OCI-LY3 (cell line): ENCODE measurements around the gene CNPY4.

Source experiments
- H2AFZ ChIP-seq: fragments of 200-600, 300-600 bp; shearing (Covaris generic); 2 replicates; pipeline ENCODE4 v1.6.0; 2014; ENCODE audit warnings: antibody characterized with exemption, low read depth, low read length
- H3K27ac ChIP-seq: fragments of 200-600, 300-600 bp; sonication (generic); 2 replicates; pipeline ENCODE4 v1.5.1; 2014; ENCODE audit warnings: mild to moderate bottlenecking, low read length, moderate library complexity, mixed read lengths
- H3K27me3 ChIP-seq: fragments of 200-600, 300-600 bp; sonication (generic); 2 replicates; pipeline ENCODE4 v1.6.1; 2014; ENCODE audit warnings: low read depth, low read length, mixed read lengths
- H3K36me3 ChIP-seq: fragments of 200-600, 300-600 bp; sonication (generic); replicated peaks from 2 replicates; pipeline ENCODE3; 2014; ENCODE audit warnings: low read depth, low read length, mixed read lengths
- H3K4me1 ChIP-seq: fragments of 300-600, 200-600 bp; sonication (generic); 2 replicates; pipeline ENCODE4 v1.6.1; 2014; ENCODE audit warnings: low read length, mixed read lengths
- H3K4me2 ChIP-seq: fragments of 200-600, 300-600 bp; sonication (generic); 2 replicates; pipeline ENCODE4 v1.6.1; 2014; ENCODE audit warnings: low read length, mixed read lengths
- H3K4me3 ChIP-seq: fragments of 300-600, 200-600 bp; sonication (generic); 2 replicates; pipeline ENCODE4 v1.5.1; 2014; ENCODE audit warnings: antibody characterized with exemption, mild to moderate bottlenecking, low read length, moderate library complexity
- H3K79me2 ChIP-seq: fragments of 300-600, 200-600 bp; shearing (Covaris generic); 2 replicates; pipeline ENCODE4 v1.6.1; 2014; ENCODE audit warnings: mild to moderate bottlenecking, low read length, mixed read lengths
- H3K9ac ChIP-seq: fragments of 300-600, 200-600 bp; shearing (Covaris generic); 2 replicates; pipeline ENCODE4 v1.6.0; 2014; ENCODE audit warnings: mild to moderate bottlenecking, low read length, moderate library complexity
- H3K9me3 ChIP-seq: fragments of 200-600, 300-600 bp; shearing (Covaris generic); 2 replicates; pipeline ENCODE4 v1.6.1; 2014; ENCODE audit warnings: low read length, mixed read lengths; ENCODE audit not compliant: insufficient read depth
- H4K20me1 ChIP-seq: fragments of 200-600, 300-600 bp; sonication (generic); 2 replicates; pipeline ENCODE4 v1.6.1; 2016; ENCODE audit warnings: low read length, mixed read lengths; ENCODE audit not compliant: insufficient read depth
- CTCF ChIP-seq: fragments of 200-600, 300-600 bp; sonication (generic); IDR thresholded peaks from 2 replicates; pipeline ENCODE4 v1.5.1; 2014; ENCODE audit warnings: antibody characterized with exemption, low read length, low read depth
- EZH2phosphoT487 ChIP-seq: fragments of 200-600 bp; shearing (Covaris generic); IDR thresholded peaks from 2 replicates; pipeline ENCODE4 v1.6.1; 2018; ENCODE audit warnings: antibody characterized with exemption, mixed run types, low read depth

CNPY4 gene

GRCh38 chr7:100174582-100174981, 55.1 kb downstream of the CNPY4 start:
- no peak overlapping the region for H3K27ac ChIP-seq
- no peaks in the 10 kb centered on the region for H4K20me1 ChIP-seq
- peaks cover 4% of the 10 kb centered on the region for H3K27me3 ChIP-seq
- no peak overlapping the region for H3K4me2 ChIP-seq
- H3K36me3 ChIP-seq: no peaks in the 10 kb centered on the region
- H2AFZ ChIP-seq: no peak overlapping the region
- no peak overlapping the region for H3K9ac ChIP-seq
- H3K4me1 ChIP-seq: peaks cover 19% of the 10 kb centered on the region
- no peaks in the 10 kb centered on the region for H3K79me2 ChIP-seq
- TF ChIP-seq CTCF (no peak), EZH2phosphoT487 (no peak)
- no peaks in the 10 kb centered on the region for H3K9me3 ChIP-seq
- no peak overlapping the region for H3K4me3 ChIP-seq
